Activated CD4-positive, alpha-beta T cell treated with anti-CD3 and anti-CD28 coated beads, Interleukin-2, amount 10 ng/mL, durations not matched to agents 7 days and 5 days (primary cell): ENCODE data around the gene RABL2B. TPM values are rescaled to one million over a fixed set of nuclear protein-coding genes. Genes with fewer than 3 reads are reported as not detected.

ENCODE experiments used
- total RNA-seq, 2 experiments: library from RNA; stranded (reverse); gene quantifications; one replicate each; pipeline ENCODE4 v1.2.3, GENCODE V29; 2021

Gene RABL2B
- total RNA-seq, 2 experiments from 2014 or later = 28.2 to 29.0 TPM

Other genes with a start within 250 kb of the RABL2B start
- 10 to 100 TPM; 15.6 to 16.0 TPM for gene KLHDC7B, start 237.7 kb downstream of the RABL2B start, total RNA-seq
- gene SYCE3, start 220.7 kb downstream of the RABL2B start, total RNA-seq = under 1 TPM in 1 of 2 experiments, not detected in 1; 0.87 TPM
- gene CPT1B, start 205.2 kb downstream of the RABL2B start, total RNA-seq = 100 to 1,000 TPM; 107 to 113 TPM
- gene CHKB, start 200.8 kb downstream of the RABL2B start, total RNA-seq = 100 to 1,000 TPM; 140 to 142 TPM
- gene MAPK8IP2, start 182.8 kb downstream of the RABL2B start, total RNA-seq = under 1 TPM; 0.29 to 0.37 TPM
- 10 to 100 TPM; 64.2 to 66.5 TPM for gene ARSA, start 155.5 kb downstream of the RABL2B start, total RNA-seq
- under 1 TPM; 0.02 to 0.04 TPM for gene SHANK3, start 110.8 kb downstream of the RABL2B start, total RNA-seq
- not detected for gene ACR, start 45.4 kb downstream of the RABL2B start, total RNA-seq